ENCODE data around the gene CYP2E1.
"Not testable (repeated sequence)": the region's sequence is repeated elsewhere in the genome, so short reads cannot be mapped to it uniquely, and the experiment has no call there.

CYP2E1 gene

DNA sequence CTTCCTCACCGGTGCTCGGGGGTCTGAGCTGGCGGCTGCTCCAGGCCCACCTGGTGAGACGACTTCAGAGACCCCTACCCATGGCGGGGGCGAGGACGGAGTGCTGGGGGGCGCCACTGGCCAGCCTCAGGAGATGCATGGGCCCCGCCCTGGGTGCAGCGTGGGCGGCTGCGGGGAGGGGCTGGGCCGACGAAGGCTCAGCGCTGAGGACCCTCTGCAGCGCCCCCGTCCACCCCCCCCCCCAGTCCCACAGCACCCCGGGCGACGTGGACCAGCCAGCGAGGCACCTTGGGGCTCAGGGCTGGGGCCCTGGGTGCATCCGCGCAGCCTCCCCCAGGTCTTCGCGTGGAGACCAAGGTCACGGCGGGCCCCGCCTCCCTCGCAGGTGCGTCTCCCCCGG is 49.9 kb downstream of the CYP2E1 start:
- DNase-seq = not testable (repeated sequence)

All from NCI-H345 (cell line).